GM12878 (cell line): ENCODE measurements around the gene TCF12. TPM values are rescaled to one million over a fixed set of nuclear protein-coding genes. Genes with fewer than 3 reads are reported as not detected.

ENCODE experiments used
- ATAC-seq: fragments of 200-7000 bp; cut with Tn5 transposase; 3 replicates; pipeline ENCODE4 v1.9.1; 2020; ENCODE audit warnings: mild to moderate bottlenecking, moderate library complexity
- BruUV-seq: library from RNA; stranded (reverse); fragments of 400-500 nt; replicated peaks from 2 replicates; lab custom pipeline; 2021; lab: Mats Ljungman, UMichigan
- CTCF ChIA-PET: fragments of 300-600 bp; sonication (Branson Sonifier 250); formaldehyde crosslinking; extraction: SDS; loops from one replicate; lab custom pipeline; 2021; ENCODE audit warnings: inconsistent platforms; lab: Yijun Ruan, JAX
- POLR2A ChIA-PET: fragments of 350-600 bp; formaldehyde crosslinking; extraction: SDS; loops from one replicate; lab custom pipeline; 2021; ENCODE audit warnings: inconsistent platforms; lab: Charles Lee
- RAD21 ChIA-PET: fragments of 300-600 bp; sonication (Branson Sonifier 250); formaldehyde crosslinking; loops from one replicate; lab custom pipeline; 2023; ENCODE audit warnings: antibody characterized with exemption; ENCODE audit not compliant: unreplicated experiment; lab: Charles Lee
- SMC1A ChIA-PET: fragments of 300-600 bp; sonication (Branson Sonifier 250); formaldehyde crosslinking; loops from one replicate; lab custom pipeline; 2023; ENCODE audit not compliant: unreplicated experiment, uncharacterized antibody; lab: Charles Lee
- DNase-seq: peaks from one replicate; pipeline ENCODE4 v3.0.0-alpha.2; 2011; ENCODE audit warnings: low read depth, low spot score
- FAIRE-seq: peaks from 3 replicates; lab custom pipeline; 2011; peaks lifted over from hg19 to GRCh38; lab: Jason Lieb, UNC
- H2AFZ ChIP-seq: 2 replicates; pipeline ENCODE4 v1.6.0; 2011; ENCODE audit warnings: low read depth, low read length, control low read depth; ENCODE audit not compliant: control insufficient read depth
- H3K27ac ChIP-seq: 2 replicates; pipeline ENCODE4 v1.5.1; 2011; ENCODE audit warnings: control low read depth; ENCODE audit not compliant: control insufficient read depth, insufficient read depth
- H3K27me3 ChIP-seq, 2 experiments: replicated peaks in 1 of 2; 2 replicates each; pipeline versions ENCODE4 v1.6.0 to v1.6.1; 2011; ENCODE audit warnings: low read length in 1 of 2; ENCODE audit not compliant: control insufficient read depth in 2 of 2, insufficient read depth in 2 of 2
- H3K36me3 ChIP-seq, 2 experiments: 2 replicates each; pipeline ENCODE4 v1.5.1; 2011; ENCODE audit warnings: low read length in 1 of 2; ENCODE audit not compliant: control insufficient read depth in 2 of 2, insufficient read depth in 2 of 2
- H3K4me1 ChIP-seq: 2 replicates; pipeline ENCODE4 v1.6.1; 2011; ENCODE audit warnings: mild to moderate bottlenecking, low read length, moderate library complexity, mixed read lengths; ENCODE audit not compliant: control insufficient read depth, insufficient read depth
- H3K4me2 ChIP-seq: 2 replicates; pipeline ENCODE4 v1.6.0; 2011; ENCODE audit warnings: control low read depth; ENCODE audit not compliant: control insufficient read depth, insufficient read depth
- H3K4me3 ChIP-seq: fragments of 200-600 bp; sonication (generic); 2 replicates; pipeline ENCODE4 v1.5.1; 2016
- H3K79me2 ChIP-seq: 2 replicates; pipeline ENCODE4 v1.6.0; 2011; ENCODE audit warnings: low read length; ENCODE audit not compliant: control insufficient read depth, insufficient read depth
- H3K9ac ChIP-seq: 2 replicates; pipeline ENCODE4 v1.8.0; 2011; ENCODE audit warnings: low read length, control low read depth, mixed read lengths; ENCODE audit not compliant: control insufficient read depth, insufficient read depth
- H3K9me3 ChIP-seq: replicated peaks from 3 replicates; pipeline ENCODE4 v1.5.1; 2011; ENCODE audit warnings: mild to moderate bottlenecking, low read length; ENCODE audit not compliant: control insufficient read depth, insufficient read depth
- H4K20me1 ChIP-seq: 2 replicates; pipeline ENCODE4 v1.6.0; 2011; ENCODE audit not compliant: control insufficient read depth, insufficient read depth
- GABPA ChIP-seq: IDR thresholded peaks from 2 replicates; pipeline ENCODE4 v1.6.1; 2014; ENCODE audit warnings: antibody characterized with exemption, low read depth, mild to moderate bottlenecking, inconsistent platforms
- WGBS: methylation state at CpG from one replicate; pipeline ENCODE4 v1.1.6; 2016; ENCODE audit warnings: low lambda C conversion rate; ENCODE audit not compliant: insufficient replicate concordance, insufficient coverage; ENCODE audit errors: missing lambda C conversion rate; 5-methylcytosine and 5-hydroxymethylcytosine counted together
- in situ Hi-C: fragments of 300-500 bp; cut with MboI; formaldehyde crosslinking; loops from 9 replicates; pipeline ENCODE4 v1.14.3; 2018; ENCODE audit warnings: mixed read lengths
- intact Hi-C: fragments of 100-400 bp; cut with micrococcal nuclease; formaldehyde crosslinking; loops from one replicate; pipeline ENCODE4 v1.14.2; 2022; ENCODE audit not compliant: unreplicated experiment
- polyA plus RNA-seq, 11 experiments: library from polyadenylated mRNA; depleted of rRNA in 4 of 11; unstranded in 6 of 11; stranded (reverse) in 5 of 11; fragments of >200 nt; fragmentation: Nextera tagmentation in 4 of 11; fragmentation: Illumina TruSeq in 1 of 11; extraction: Ambion mirVana in 4 of 11; extraction: Trizol in 1 of 11; gene quantifications; 1 replicate in 1 of 11; 2 replicates in 10 of 11; pipeline versions ENCODE4 v1.2.1 to v1.2.3, GENCODE V29; 2011 to 2016; ENCODE audit warnings: inconsistent platforms in 2 of 11, missing spikeins in 2 of 11, low read depth in 1 of 11
- total RNA-seq, 4 experiments: library from RNA; depleted of rRNA in 3 of 4; stranded (reverse); fragments of >200 nt in 3 of 4; fragmentation: Illumina TruSeq in 1 of 4; extraction: Trizol in 1 of 4; gene quantifications; 2 replicates each; pipeline versions ENCODE4 v1.2.1 to v1.2.3, GENCODE V29; 2013 to 2021
- TF ChIP-seq, protein P1 (sequence below): fragments of 450-650 bp; IDR thresholded peaks from 2 replicates; pipeline ENCODE4 v1.6.1; 2017; ENCODE audit warnings: mild to moderate bottlenecking, moderate library complexity

TCF12 gene
- total and polyA plus RNA-seq, 10 of the 15 experiments (the other 5 are each of a cell fraction or from before 2014, with no cell fraction given), result 8.2 to 70.9 (median 49.5) TPM

DNA sequence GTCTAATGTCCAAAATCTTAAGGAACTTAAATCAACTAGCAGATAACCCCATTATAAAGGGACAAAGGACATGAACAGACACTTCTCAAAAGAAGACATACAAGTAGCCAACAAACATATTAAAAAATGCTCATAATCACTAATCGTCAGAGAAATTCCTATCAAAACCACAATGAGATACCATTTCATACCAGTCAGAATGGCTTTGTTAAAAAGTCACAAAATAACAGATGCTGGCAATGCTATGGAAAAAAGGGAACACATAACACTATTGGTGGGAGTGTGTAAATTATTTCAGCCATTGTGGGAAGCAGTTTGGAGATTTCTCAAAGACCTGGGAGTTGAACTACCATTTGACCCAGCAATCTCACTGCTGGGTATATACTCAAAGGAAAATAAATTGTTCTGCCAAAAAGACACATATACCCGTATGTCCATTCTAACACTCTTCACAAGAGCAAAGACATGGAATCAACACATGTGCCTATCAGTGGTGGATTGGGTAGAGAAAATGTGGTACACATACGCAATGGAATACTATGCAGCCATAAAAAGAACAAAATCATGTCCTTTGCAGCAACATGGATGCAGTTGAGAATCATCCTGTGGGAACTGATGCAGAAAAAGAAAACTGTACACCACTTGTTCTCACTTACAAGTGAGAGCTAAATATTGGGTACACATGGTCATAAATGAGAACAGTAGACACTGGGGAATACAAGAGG lies 78.5 kb downstream of the TCF12 start:
- RAD21 ChIA-PET, result no interaction called here
- no peak for DNase-seq
- intact Hi-C loops, result no loop called here
- TF ChIP-seq, protein P1, sequence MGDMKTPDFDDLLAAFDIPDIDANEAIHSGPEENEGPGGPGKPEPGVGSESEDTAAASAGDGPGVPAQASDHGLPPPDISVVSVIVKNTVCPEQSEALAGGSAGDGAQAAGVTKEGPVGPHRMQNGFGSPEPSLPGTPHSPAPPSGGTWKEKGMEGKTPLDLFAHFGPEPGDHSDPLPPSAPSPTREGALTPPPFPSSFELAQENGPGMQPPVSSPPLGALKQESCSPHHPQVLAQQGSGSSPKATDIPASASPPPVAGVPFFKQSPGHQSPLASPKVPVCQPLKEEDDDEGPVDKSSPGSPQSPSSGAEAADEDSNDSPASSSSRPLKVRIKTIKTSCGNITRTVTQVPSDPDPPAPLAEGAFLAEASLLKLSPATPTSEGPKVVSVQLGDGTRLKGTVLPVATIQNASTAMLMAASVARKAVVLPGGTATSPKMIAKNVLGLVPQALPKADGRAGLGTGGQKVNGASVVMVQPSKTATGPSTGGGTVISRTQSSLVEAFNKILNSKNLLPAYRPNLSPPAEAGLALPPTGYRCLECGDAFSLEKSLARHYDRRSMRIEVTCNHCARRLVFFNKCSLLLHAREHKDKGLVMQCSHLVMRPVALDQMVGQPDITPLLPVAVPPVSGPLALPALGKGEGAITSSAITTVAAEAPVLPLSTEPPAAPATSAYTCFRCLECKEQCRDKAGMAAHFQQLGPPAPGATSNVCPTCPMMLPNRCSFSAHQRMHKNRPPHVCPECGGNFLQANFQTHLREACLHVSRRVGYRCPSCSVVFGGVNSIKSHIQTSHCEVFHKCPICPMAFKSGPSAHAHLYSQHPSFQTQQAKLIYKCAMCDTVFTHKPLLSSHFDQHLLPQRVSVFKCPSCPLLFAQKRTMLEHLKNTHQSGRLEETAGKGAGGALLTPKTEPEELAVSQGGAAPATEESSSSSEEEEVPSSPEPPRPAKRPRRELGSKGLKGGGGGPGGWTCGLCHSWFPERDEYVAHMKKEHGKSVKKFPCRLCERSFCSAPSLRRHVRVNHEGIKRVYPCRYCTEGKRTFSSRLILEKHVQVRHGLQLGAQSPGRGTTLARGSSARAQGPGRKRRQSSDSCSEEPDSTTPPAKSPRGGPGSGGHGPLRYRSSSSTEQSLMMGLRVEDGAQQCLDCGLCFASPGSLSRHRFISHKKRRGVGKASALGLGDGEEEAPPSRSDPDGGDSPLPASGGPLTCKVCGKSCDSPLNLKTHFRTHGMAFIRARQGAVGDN, result no peak
- TF ChIP-seq GABPA, result no peak
- SMC1A ChIA-PET, result interaction anchor here (0.6 kb wide), 1 partner anchor 247 kb away, joined by 3 read pairs; no protein-coding TSS in a partner anchor
- Histone ChIP-seq H3K4me3 (no peak overlapping the region), H2AFZ (no peak overlapping the region), H3K27me3 (no peaks in the 10 kb centered on the region), H3K79me2 (peaks cover 3% of the 10 kb centered on the region), H4K20me1 (no peaks in the 10 kb centered on the region), H3K9me3 (peaks cover 2% of the 10 kb centered on the region; the same call in 1 of the 3 replicates), H3K4me2 (no peak overlapping the region), H3K9ac (no peak overlapping the region), H3K27ac (no peak overlapping the region), H3K4me1 (no peaks in the 10 kb centered on the region), H3K36me3 (peaks cover 0 to under 1% of the 10 kb centered on the region in 2 experiments; a peak in 1 of 4 replicates)
- no TSS peak for BruUV-seq
- WGBS, result 83% methylated on average over 3 of the region's 3 CpGs
- no peak for ATAC-seq
- POLR2A ChIA-PET, result no interaction called here
- CTCF ChIA-PET, result interaction anchor here (0.7 kb wide), 1 partner anchor 21 kb away, joined by 3 read pairs; no protein-coding TSS in a partner anchor
- no peak for FAIRE-seq
- in situ Hi-C loops, result no loop called here
